GM13976 (cell line): ENCODE data around the gene NKAIN2.
A peak's percentile ranks its signal among the peaks of the same experiment; 100 is the strongest.
"Not testable (repeated sequence)": the region's sequence is repeated elsewhere in the genome, so short reads cannot be mapped to it uniquely, and the experiment has no call there.

Experiments
- DNase-seq: peaks from one replicate; pipeline ENCODE4 v3.0.0; 2012; ENCODE audit warnings: low spot score
- in situ Hi-C: fragments of 300-500 bp; cut with MboI; formaldehyde crosslinking; loops from one replicate; pipeline ENCODE4 v1.12.0; 2022; ENCODE audit warnings: low sequenced_read_pairs, mixed read lengths, inconsistent platforms; ENCODE audit not compliant: unreplicated experiment
- TF ChIP-seq, protein P1 (sequence below): IDR thresholded peaks from 2 replicates; pipeline ENCODE4 v1.5.1; 2012; ENCODE audit warnings: borderline replicate concordance, mild to moderate bottlenecking; ENCODE audit not compliant: insufficient read depth; ENCODE audit errors: extremely low read depth, missing control alignments, control extremely low read depth

Gene NKAIN2

DNA sequence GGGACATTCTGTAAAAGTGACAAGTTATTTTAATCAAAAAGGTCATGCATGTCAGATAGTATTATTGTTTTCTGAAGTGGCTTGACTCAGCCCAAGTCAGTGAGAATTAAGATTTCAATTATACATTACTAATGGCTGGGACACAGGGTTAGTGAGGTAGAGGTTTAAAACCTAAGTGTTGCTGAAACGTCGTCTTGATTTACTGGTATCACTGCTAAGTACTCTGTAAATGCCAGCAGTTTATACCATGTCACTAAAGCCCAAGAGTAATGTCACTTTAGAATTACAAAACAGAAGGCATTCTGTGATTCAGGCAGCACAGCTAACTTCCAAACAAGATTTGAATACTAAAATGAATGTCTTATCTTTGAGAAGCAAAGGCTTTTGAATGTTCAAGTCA is 176.6 kb downstream of the NKAIN2 start:
- in situ Hi-C loops, result no loop called here
- no peak for DNase-seq
- TF ChIP-seq, protein P1, sequence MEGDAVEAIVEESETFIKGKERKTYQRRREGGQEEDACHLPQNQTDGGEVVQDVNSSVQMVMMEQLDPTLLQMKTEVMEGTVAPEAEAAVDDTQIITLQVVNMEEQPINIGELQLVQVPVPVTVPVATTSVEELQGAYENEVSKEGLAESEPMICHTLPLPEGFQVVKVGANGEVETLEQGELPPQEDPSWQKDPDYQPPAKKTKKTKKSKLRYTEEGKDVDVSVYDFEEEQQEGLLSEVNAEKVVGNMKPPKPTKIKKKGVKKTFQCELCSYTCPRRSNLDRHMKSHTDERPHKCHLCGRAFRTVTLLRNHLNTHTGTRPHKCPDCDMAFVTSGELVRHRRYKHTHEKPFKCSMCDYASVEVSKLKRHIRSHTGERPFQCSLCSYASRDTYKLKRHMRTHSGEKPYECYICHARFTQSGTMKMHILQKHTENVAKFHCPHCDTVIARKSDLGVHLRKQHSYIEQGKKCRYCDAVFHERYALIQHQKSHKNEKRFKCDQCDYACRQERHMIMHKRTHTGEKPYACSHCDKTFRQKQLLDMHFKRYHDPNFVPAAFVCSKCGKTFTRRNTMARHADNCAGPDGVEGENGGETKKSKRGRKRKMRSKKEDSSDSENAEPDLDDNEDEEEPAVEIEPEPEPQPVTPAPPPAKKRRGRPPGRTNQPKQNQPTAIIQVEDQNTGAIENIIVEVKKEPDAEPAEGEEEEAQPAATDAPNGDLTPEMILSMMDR, result no peak

DNA sequence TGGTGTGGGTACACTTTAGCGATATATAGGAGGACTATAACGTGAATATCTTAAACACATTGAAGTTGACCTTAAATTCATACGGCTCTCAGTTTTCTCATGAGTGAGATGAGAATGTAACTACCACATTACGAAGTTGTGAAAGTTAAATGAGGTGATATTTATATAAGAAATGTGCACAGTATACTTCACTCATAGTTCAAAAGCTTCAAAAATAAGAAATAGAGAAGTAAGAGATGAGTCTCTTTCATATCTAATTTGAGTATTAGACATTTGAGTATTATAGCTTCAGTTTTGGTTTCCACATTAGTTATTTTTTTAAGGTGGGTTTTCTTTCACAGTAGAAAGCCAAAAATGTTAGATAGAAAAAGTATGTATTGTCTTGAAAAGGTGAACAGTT is 183.3 kb downstream of the NKAIN2 start:
- TF ChIP-seq, protein P1, result no peak
- in situ Hi-C loops, result no loop called here

DNA sequence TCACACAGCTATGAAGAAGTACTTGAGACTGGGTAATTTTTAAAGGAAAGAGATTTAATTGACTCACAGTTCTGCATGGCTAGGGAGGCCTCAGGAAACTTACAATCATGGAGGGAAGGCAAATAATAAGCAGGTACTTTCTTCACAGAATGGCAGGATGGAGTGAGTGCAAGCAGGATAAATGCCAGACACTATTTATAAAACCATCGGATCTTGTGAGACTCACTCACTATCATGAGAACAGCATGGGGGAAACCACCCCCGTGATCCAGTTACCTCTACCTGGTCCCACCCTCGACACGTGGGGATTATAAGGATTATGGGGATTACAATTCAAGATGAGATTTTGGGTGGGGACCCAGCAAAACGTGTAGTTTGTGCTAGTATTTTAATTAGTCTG is 186.3 kb downstream of the NKAIN2 start:
- DNase-seq, in situ Hi-C loops: not testable (repeated sequence)

More for the DNA sequence above, 183.3 kb downstream of the NKAIN2 start:
- DNase-seq, result peak; percentile 2

DNA sequence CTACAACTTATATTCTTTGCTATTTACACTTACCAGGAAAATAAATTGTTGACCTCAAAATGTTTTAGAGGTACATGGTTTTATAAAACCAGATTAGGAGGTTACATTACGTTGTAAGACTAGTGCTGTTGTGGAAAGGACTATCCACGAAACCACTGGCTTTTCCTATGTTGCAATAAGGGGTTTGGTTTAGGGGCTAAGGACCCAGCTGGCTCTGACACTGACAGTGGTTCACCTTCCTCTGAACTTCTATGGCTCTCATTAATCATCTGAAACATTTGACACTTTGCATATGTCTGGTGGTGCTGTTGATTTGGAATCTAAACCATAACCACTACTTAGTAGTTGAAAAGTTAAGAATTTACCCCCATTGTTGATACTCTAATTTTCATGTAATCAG is 186.7 kb downstream of the NKAIN2 start:
- TF ChIP-seq, protein P1, result no peak
- in situ Hi-C loops, result no loop called here
- DNase-seq, result no peak

DNA sequence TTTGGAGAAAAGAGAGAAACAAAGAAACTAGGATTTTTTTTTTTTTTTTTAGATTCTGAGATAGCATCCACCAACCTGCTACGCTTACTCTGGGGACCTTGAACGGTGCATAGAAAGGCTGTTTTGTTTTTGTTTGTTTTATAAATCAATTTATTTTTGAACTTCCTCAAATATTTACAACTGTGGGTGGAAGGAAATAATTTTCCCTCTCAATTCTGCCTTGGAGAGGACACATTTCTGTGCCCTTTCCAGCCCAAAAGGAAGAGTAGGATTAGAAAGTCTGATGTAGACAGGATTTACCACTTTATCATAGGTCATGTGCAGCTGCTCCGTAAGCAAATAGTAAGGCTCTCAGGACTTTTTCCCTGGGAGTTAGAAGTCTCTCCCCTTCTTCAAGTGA is 190.5 kb downstream of the NKAIN2 start:
- in situ Hi-C loops, result no loop called here
- DNase-seq, result no peak
- TF ChIP-seq, protein P1, result no peak

DNA sequence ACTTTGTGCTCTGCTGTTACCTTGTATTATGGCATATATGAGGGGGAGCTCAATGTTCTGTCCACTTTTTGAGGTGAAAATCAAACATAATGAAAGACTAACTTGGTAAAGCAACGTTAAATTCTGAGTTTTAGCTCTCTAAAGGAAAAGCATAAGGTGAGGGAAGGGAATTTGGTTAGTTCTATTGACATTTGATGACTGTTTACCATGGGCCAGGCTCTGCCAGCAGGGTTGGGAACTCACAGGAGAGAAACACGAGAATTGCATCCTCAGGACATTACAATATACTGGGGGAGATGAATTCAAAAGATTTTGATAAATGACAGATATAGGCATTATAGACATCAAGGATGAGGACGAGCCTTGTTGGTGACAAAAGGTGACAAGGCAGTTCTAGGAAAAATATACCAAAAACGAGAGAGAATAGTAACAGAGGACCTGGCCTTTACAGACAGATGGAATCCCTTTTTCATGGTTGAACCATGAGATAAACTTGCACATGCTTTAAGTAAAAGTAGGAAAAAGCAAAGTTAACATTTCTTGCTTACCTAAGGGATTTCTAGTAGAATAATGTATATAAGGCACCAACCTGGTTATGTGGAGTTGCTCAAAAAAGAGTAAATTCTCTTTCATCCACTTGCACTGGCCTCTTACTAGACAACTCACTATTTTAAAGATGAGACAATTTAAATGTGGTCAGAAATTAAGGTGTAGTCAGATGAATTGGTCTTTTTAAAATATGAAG is 191.4 kb downstream of the NKAIN2 start:
- TF ChIP-seq, protein P1, result no peak
- DNase-seq, result no peak
- in situ Hi-C loops, result no loop called here

DNA sequence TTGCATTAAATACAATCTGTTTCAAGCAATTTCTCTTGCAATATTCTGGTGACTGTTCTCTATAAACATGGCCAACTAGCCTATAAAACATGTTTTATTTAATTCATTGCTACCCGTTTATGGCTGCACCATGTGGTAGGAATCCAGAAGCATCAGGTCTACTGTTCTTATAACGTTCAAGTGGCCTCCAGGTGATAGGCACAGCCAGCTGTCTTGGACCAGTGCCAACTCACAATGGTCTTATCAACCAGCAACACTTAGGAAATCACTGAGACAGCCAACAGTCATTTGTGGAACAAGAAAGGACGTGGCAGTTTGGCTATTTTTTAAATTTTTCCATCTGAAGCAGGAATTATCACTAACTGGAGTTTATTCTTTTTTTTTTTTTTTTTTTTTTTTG is 193.6 kb downstream of the NKAIN2 start:
- DNase-seq, result no peak
- in situ Hi-C loops, result no loop called here
- TF ChIP-seq, protein P1, result no peak
